ENCODE data around the gene CADPS2.

CADPS2 gene

GRCh38 chr7:122397381-122397780 is 488.9 kb downstream of the CADPS2 start:
- no peak overlapping the region for H3K27ac ChIP-seq
- H4K20me1 ChIP-seq: no peaks in the 10 kb centered on the region
- H3K9me3 ChIP-seq: no peaks in the 10 kb centered on the region
- no peaks in the 10 kb centered on the region for H3K27me3 ChIP-seq
- H3K4me3 ChIP-seq: no peak overlapping the region
- no peaks in the 10 kb centered on the region for H3K36me3 ChIP-seq
- H3K4me2 ChIP-seq: no peak overlapping the region
- no peak overlapping the region for H3K9ac ChIP-seq
- TF ChIP-seq Cebpa-rat (IDR thresholded peaks at IDR 0.05): no peak
- H3K4me1 ChIP-seq: no peaks in the 10 kb centered on the region

GRCh38 chr7:122394512-122394911 is 491.7 kb downstream of the CADPS2 start:
- no peaks in the 10 kb centered on the region for H4K20me1 ChIP-seq
- H3K27ac ChIP-seq: no peak overlapping the region
- no peak overlapping the region for H3K4me2 ChIP-seq
- H3K36me3 ChIP-seq: no peaks in the 10 kb centered on the region
- no peaks in the 10 kb centered on the region for H3K27me3 ChIP-seq
- no peak overlapping the region for H3K4me3 ChIP-seq
- H3K4me1 ChIP-seq: no peaks in the 10 kb centered on the region
- no peak overlapping the region for H3K9ac ChIP-seq
- no peak for TF ChIP-seq Cebpa-rat (IDR thresholded peaks at IDR 0.05)
- no peaks in the 10 kb centered on the region for H3K9me3 ChIP-seq

- Histone ChIP-seq H3K4me2 (no peak overlapping the region), H3K4me3 (no peak overlapping the region), H4K20me1 (no peaks in the 10 kb centered on the region), H3K4me1 (no peaks in the 10 kb centered on the region), H3K27ac (no peak overlapping the region), H3K36me3 (no peaks in the 10 kb centered on the region), H3K27me3 (no peaks in the 10 kb centered on the region), H3K9me3 (no peaks in the 10 kb centered on the region), H3K9ac (no peak overlapping the region)
- TF ChIP-seq Cebpa-rat (IDR thresholded peaks at IDR 0.05): no peak
Measured at GRCh38 chr7:122384528-122384927, 501.7 kb downstream of the CADPS2 start.

GRCh38 chr7:122383934-122384333 is 502.3 kb downstream of the CADPS2 start:
- Histone ChIP-seq H3K9me3 (no peaks in the 10 kb centered on the region), H3K36me3 (no peaks in the 10 kb centered on the region), H3K4me2 (no peak overlapping the region), H3K4me3 (no peak overlapping the region), H3K27ac (no peak overlapping the region), H3K27me3 (no peaks in the 10 kb centered on the region), H4K20me1 (no peaks in the 10 kb centered on the region), H3K9ac (no peak overlapping the region), H3K4me1 (no peaks in the 10 kb centered on the region)
- no peak for TF ChIP-seq Cebpa-rat (IDR thresholded peaks at IDR 0.05)

GRCh38 chr7:122380992-122381391 is 505.3 kb downstream of the CADPS2 start:
- no peak for TF ChIP-seq Cebpa-rat (IDR thresholded peaks at IDR 0.05)
- no peaks in the 10 kb centered on the region for H3K27me3 ChIP-seq

GRCh38 chr7:122379491-122379890 is 506.8 kb downstream of the CADPS2 start:
- H3K4me3 ChIP-seq: no peak overlapping the region
- TF ChIP-seq Cebpa-rat (IDR thresholded peaks at IDR 0.05): no peak
- H3K9ac ChIP-seq: no peak overlapping the region
- H3K4me1 ChIP-seq: no peaks in the 10 kb centered on the region
- no peak overlapping the region for H3K4me2 ChIP-seq
- H3K9me3 ChIP-seq: no peaks in the 10 kb centered on the region
- no peaks in the 10 kb centered on the region for H4K20me1 ChIP-seq
- no peaks in the 10 kb centered on the region for H3K27me3 ChIP-seq
- H3K36me3 ChIP-seq: no peaks in the 10 kb centered on the region
- no peak overlapping the region for H3K27ac ChIP-seq

More at GRCh38 chr7:122380992-122381391, 505.3 kb downstream of the CADPS2 start:
- Histone ChIP-seq H3K4me3 (no peak overlapping the region), H3K4me1 (no peaks in the 10 kb centered on the region), H3K36me3 (no peaks in the 10 kb centered on the region), H3K27ac (no peak overlapping the region), H4K20me1 (no peaks in the 10 kb centered on the region), H3K4me2 (no peak overlapping the region), H3K9ac (no peak overlapping the region), H3K9me3 (no peaks in the 10 kb centered on the region)

- Histone ChIP-seq H3K4me2 (no peak overlapping the region), H3K4me1 (no peaks in the 10 kb centered on the region)
Measured at GRCh38 chr7:122369756-122370155, 516.5 kb downstream of the CADPS2 start.

GRCh38 chr7:122364761-122365280 is 521.4 kb downstream of the CADPS2 start:
- Histone ChIP-seq H3K4me3 (no peak overlapping the region), H4K20me1 (no peaks in the 10 kb centered on the region), H3K4me1 (no peaks in the 10 kb centered on the region), H3K27ac (no peak overlapping the region), H3K27me3 (no peaks in the 10 kb centered on the region), H3K9me3 (no peaks in the 10 kb centered on the region), H3K4me2 (no peak overlapping the region), H3K36me3 (no peaks in the 10 kb centered on the region), H3K9ac (no peak overlapping the region)
- no peak for TF ChIP-seq Cebpa-rat (IDR thresholded peaks at IDR 0.05)

More at GRCh38 chr7:122369756-122370155, 516.5 kb downstream of the CADPS2 start:
- TF ChIP-seq Cebpa-rat (IDR thresholded peaks at IDR 0.05): no peak
- no peaks in the 10 kb centered on the region for H3K27me3 ChIP-seq
- no peaks in the 10 kb centered on the region for H3K9me3 ChIP-seq
- H3K4me3 ChIP-seq: no peak overlapping the region
- no peaks in the 10 kb centered on the region for H3K36me3 ChIP-seq
- H3K27ac ChIP-seq: no peak overlapping the region
- H4K20me1 ChIP-seq: no peaks in the 10 kb centered on the region
- H3K9ac ChIP-seq: no peak overlapping the region

- Histone ChIP-seq H3K9me3 (no peaks in the 10 kb centered on the region), H3K9ac (no peak overlapping the region), H4K20me1 (no peaks in the 10 kb centered on the region), H3K4me2 (no peak overlapping the region), H3K27ac (no peak overlapping the region), H3K36me3 (no peaks in the 10 kb centered on the region), H3K27me3 (no peaks in the 10 kb centered on the region), H3K4me1 (no peaks in the 10 kb centered on the region), H3K4me3 (no peak overlapping the region)
- TF ChIP-seq Cebpa-rat (IDR thresholded peaks at IDR 0.05): no peak
Measured at GRCh38 chr7:122363144-122363543, 523.1 kb downstream of the CADPS2 start.

GRCh38 chr7:122362473-122362872 is 523.8 kb downstream of the CADPS2 start:
- Histone ChIP-seq H3K36me3 (no peaks in the 10 kb centered on the region), H3K4me2 (no peak overlapping the region), H3K27me3 (no peaks in the 10 kb centered on the region), H3K27ac (no peak overlapping the region), H3K4me3 (no peak overlapping the region), H3K9me3 (no peaks in the 10 kb centered on the region), H3K4me1 (no peaks in the 10 kb centered on the region), H4K20me1 (no peaks in the 10 kb centered on the region), H3K9ac (no peak overlapping the region)
- no peak for TF ChIP-seq Cebpa-rat (IDR thresholded peaks at IDR 0.05)

GRCh38 chr7:122354656-122355055 is 531.6 kb downstream of the CADPS2 start:
- no peak for TF ChIP-seq Cebpa-rat (IDR thresholded peaks at IDR 0.05)
- Histone ChIP-seq H3K36me3 (no peaks in the 10 kb centered on the region), H3K9ac (no peak overlapping the region), H3K4me1 (no peaks in the 10 kb centered on the region), H4K20me1 (no peaks in the 10 kb centered on the region), H3K9me3 (no peaks in the 10 kb centered on the region), H3K4me3 (no peak overlapping the region), H3K27me3 (no peaks in the 10 kb centered on the region), H3K4me2 (no peak overlapping the region), H3K27ac (no peak overlapping the region)
